Keratinocyte (primary cell): ENCODE data around the gene SH2D3C.

Experiments used
- EZH2 ChIP-seq: IDR thresholded peaks from one replicate; pipeline ENCODE4 v1.6.1; 2012; ENCODE audit warnings: inconsistent platforms, mild to moderate bottlenecking, low read length, moderate library complexity
- TF ChIP-seq, protein P1 (sequence below), 3 experiments: IDR thresholded peaks in 1 of 3; conservative IDR thresholded peaks in 1 of 3; optimal IDR thresholded peaks in 1 of 3; 2 replicates in 2 of 3; 3 replicates in 1 of 3; pipeline versions ENCODE3 to v1.5.1; 2011; ENCODE audit warnings: low read length in 3 of 3, mild to moderate bottlenecking in 3 of 3, moderate library complexity in 2 of 3, control low read depth in 1 of 3, inconsistent platforms in 1 of 3; ENCODE audit not compliant: insufficient read depth in 2 of 3; ENCODE audit errors: extremely low read depth in 1 of 3

DNA sequence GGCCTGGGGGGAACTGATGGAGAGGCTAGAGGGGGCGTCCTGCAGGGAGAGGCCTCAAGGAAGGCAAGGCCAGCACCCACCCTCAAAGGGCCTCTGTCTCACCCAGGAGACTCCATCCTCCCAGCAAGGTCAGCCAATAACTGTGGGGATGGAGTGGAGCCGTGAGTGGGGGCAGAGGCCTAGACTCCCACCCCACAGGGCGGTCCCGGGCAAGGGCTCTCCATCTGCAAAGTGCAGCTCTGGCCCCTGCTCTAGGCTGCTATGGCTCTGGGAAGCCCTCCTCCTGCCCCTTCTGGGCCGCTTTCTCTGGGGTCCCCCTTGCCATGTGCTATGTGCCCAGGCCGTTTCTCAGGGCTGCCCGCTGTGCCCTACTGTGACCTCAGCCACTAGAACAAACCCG is 38.3 kb upstream of the SH2D3C start:
- TF ChIP-seq, protein P1, sequence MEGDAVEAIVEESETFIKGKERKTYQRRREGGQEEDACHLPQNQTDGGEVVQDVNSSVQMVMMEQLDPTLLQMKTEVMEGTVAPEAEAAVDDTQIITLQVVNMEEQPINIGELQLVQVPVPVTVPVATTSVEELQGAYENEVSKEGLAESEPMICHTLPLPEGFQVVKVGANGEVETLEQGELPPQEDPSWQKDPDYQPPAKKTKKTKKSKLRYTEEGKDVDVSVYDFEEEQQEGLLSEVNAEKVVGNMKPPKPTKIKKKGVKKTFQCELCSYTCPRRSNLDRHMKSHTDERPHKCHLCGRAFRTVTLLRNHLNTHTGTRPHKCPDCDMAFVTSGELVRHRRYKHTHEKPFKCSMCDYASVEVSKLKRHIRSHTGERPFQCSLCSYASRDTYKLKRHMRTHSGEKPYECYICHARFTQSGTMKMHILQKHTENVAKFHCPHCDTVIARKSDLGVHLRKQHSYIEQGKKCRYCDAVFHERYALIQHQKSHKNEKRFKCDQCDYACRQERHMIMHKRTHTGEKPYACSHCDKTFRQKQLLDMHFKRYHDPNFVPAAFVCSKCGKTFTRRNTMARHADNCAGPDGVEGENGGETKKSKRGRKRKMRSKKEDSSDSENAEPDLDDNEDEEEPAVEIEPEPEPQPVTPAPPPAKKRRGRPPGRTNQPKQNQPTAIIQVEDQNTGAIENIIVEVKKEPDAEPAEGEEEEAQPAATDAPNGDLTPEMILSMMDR (optimal IDR thresholded peaks at IDR 0.05 in 1 of 3, IDR thresholded peaks at IDR 0.05 in 1 of 3, conservative IDR thresholded peaks at IDR 0.05 in 1 of 3; ENCODE audit: extremely low read depth in 1 of 3, insufficient read depth in 2 of 3, low read length in 3 of 3), result no peak
- TF ChIP-seq EZH2, result no peak
